AG04450 (cell line): ENCODE measurements around the gene OLFML2A. TPM values are rescaled to one million over a fixed set of nuclear protein-coding genes. Genes with fewer than 3 reads are reported as not detected.
A peak's percentile ranks its signal among the peaks of the same experiment; 100 is the strongest.

ENCODE experiments used
- CTCF ChIA-PET: fragments of 300-600, 350-600 bp; formaldehyde crosslinking; extraction: SDS; loops from one replicate; lab custom pipeline; 2022; ENCODE audit warnings: antibody characterized with exemption, inconsistent platforms; lab: Charles Lee
- POLR2A ChIA-PET: fragments of 350-600 bp; formaldehyde crosslinking; extraction: SDS; loops from one replicate; lab custom pipeline; 2021; ENCODE audit warnings: antibody characterized with exemption, inconsistent platforms; lab: Yijun Ruan, JAX
- DNase-seq: peaks from one replicate; pipeline ENCODE4 v3.0.0-alpha.2; 2011; ENCODE audit warnings: low read depth, low spot score
- H3K27ac ChIP-seq: one replicate; pipeline ENCODE4 v1.5.1; 2012; ENCODE audit warnings: low read depth, low read length, control low read depth
- H3K27me3 ChIP-seq: one replicate; pipeline ENCODE4 v1.6.0; 2012; ENCODE audit warnings: low read length; ENCODE audit not compliant: control insufficient read depth, insufficient read depth
- H3K4me3 ChIP-seq: 2 replicates; pipeline ENCODE4 v1.5.1; 2011; ENCODE audit warnings: mild to moderate bottlenecking, low read depth, low read length, control low read depth
- H3K9me3 ChIP-seq: 2 replicates; pipeline ENCODE4 v1.5.1; 2012; ENCODE audit warnings: low read length; ENCODE audit not compliant: control insufficient read depth, insufficient read depth
- polyA plus RNA-seq: library from polyadenylated mRNA; depleted of rRNA; stranded (reverse); fragments of >200 nt; gene quantifications from 2 replicates; pipeline ENCODE4 v1.2.3, GENCODE V29; 2011
- TF ChIP-seq, protein P1 (sequence below): IDR thresholded peaks from 2 replicates; pipeline ENCODE4 v1.5.1; 2011; ENCODE audit warnings: low read depth, low read length, control low read depth, inconsistent platforms

The OLFML2A gene
- polyA plus RNA-seq, 1 experiment: 22.3 TPM

DNA sequence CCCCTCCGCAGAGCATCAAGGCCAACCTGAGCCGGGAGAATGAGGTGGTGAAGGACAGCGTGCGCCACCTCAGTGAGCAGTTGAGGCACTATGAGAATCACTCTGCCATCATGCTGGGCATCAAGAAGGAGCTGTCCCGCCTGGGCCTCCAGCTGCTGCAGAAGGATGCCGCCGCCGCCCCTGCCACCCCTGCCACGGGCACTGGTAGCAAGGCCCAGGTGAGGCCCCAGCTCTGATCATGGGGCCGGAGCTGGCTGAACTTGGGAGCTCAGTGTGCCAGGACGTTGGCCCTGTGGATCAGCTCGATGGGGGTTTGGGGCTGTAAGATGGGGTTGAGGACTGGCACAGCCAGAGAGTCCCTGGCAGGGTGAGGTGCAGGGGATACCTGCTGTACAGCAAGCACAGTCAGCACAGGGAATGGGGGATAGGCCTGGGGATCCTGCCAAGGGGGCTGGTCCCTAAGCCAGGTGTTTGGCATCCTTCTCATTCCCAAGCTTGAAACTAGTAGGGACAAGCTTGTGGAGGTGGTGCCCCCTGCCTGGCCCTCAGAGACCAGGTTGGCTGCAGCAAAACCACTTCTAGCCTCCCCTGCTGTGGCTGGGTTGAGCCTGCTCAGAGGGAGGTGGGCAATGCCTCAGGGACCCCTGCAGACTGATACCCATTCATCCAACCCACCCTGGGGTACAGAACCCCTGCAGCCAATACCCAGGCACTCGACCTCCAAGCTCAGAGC, 22.5 kb downstream of the OLFML2A start:
- Histone ChIP-seq H3K9me3 (no peaks in the 10 kb centered on the region), H3K27ac (peak overlapping the region; percentile 21), H3K4me3 (no peak overlapping the region), H3K27me3 (no peaks in the 10 kb centered on the region)
- ChIA-PET CTCF (interaction anchor here (0.6 to 1.8 kb wide), 3 partner anchors 25 to 53 kb away, joined by 3 to 4 read pairs (median 4); no protein-coding TSS in a partner anchor), POLR2A (interaction anchor here (2.1 kb wide), 1 partner anchor 20 kb away, joined by 12 read pairs; no protein-coding TSS in a partner anchor)
- TF ChIP-seq, protein P1, sequence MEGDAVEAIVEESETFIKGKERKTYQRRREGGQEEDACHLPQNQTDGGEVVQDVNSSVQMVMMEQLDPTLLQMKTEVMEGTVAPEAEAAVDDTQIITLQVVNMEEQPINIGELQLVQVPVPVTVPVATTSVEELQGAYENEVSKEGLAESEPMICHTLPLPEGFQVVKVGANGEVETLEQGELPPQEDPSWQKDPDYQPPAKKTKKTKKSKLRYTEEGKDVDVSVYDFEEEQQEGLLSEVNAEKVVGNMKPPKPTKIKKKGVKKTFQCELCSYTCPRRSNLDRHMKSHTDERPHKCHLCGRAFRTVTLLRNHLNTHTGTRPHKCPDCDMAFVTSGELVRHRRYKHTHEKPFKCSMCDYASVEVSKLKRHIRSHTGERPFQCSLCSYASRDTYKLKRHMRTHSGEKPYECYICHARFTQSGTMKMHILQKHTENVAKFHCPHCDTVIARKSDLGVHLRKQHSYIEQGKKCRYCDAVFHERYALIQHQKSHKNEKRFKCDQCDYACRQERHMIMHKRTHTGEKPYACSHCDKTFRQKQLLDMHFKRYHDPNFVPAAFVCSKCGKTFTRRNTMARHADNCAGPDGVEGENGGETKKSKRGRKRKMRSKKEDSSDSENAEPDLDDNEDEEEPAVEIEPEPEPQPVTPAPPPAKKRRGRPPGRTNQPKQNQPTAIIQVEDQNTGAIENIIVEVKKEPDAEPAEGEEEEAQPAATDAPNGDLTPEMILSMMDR: no peak
- no peak for DNase-seq

DNA sequence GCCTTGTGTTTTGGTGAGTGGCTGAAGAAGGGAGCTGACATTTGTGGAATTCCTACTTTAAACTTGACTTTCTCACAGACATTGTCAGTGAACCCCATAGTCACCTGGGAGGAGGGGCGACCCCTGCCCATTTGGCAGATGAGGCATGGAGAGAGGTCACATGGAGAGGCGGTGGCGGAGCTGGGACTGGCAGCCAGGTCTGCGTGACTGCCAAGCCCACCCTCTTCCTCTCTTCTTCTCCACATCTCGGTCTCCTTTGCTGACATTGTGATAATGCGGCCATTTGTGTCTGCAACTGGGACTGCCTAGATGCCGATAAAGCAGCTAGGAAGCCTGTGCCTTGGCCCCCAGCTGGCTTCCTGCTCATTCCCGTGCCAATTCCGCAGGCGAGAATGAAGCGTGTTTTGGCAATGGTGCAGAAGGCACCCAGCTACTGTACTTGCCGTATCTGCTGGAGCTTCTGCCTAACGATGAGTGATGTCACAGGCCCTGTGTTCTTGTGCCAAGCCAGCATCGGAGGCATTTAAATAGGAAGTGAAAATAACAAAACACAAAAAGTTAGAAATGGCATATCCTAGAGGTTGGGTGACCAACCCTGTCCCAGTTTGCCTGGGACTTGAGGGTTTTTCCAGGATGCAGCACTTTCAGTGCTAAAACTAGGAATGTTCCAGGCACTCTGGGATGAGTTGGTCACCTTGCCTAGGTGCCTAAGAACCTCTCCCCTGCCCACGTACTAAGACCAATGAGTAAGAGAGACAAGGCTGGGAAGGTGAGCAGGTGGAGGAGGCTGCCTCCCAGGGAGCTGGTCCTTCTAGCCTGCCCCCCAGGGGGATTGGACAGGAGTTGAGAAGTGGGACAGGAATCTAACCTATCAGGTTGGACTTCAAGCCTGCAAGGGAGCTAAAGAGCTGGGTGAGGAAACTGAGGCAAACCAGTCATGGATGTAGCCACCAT, 23.6 kb downstream of the OLFML2A start:
- TF ChIP-seq, protein P1: no peak
- H3K27ac ChIP-seq: no peak overlapping the region
- ChIA-PET POLR2A (interaction anchor here (2.1 kb wide), 1 partner anchor 21 kb away, joined by 12 read pairs; no protein-coding TSS in a partner anchor), CTCF (interaction anchor here (0.5 to 1.8 kb wide), 6 partner anchors 23 to 575 kb away, joined by 3 to 5 read pairs (median 4); no protein-coding TSS in a partner anchor)
- H3K4me3 ChIP-seq: no peak overlapping the region
- H3K9me3 ChIP-seq: no peaks in the 10 kb centered on the region
- DNase-seq: no peak
- H3K27me3 ChIP-seq: no peaks in the 10 kb centered on the region

DNA sequence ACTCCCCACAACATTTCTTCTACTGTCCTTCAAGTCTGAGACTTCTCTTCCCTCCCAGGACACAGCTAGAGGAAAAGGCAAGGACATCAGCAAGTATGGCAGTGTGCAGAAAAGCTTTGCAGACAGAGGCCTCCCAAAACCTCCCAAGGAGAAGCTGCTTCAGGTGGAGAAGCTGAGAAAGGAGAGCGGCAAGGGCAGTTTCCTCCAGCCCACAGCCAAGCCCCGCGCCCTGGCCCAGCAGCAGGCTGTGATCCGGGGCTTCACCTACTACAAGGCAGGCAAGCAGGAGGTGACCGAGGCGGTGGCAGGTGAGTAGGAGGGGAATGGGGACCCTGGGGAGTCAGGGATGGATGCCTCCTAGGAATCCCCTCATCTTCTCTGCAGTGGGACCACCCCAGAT, 24.4 kb downstream of the OLFML2A start:
- no peak overlapping the region for H3K27ac ChIP-seq
- no peak for DNase-seq
- TF ChIP-seq, protein P1: no peak
- CTCF ChIA-PET: interaction anchor here (0.7 to 1.8 kb wide), 5 partner anchors 24 to 52 kb away, joined by 3 to 5 read pairs (median 4); partner anchors contain the start of gene WDR38
- H3K27me3 ChIP-seq: no peaks in the 10 kb centered on the region
- POLR2A ChIA-PET: interaction anchor here (2.1 kb wide), 1 partner anchor 22 kb away, joined by 12 read pairs; no protein-coding TSS in a partner anchor
- H3K9me3 ChIP-seq: no peaks in the 10 kb centered on the region
- H3K4me3 ChIP-seq: no peak overlapping the region

DNA sequence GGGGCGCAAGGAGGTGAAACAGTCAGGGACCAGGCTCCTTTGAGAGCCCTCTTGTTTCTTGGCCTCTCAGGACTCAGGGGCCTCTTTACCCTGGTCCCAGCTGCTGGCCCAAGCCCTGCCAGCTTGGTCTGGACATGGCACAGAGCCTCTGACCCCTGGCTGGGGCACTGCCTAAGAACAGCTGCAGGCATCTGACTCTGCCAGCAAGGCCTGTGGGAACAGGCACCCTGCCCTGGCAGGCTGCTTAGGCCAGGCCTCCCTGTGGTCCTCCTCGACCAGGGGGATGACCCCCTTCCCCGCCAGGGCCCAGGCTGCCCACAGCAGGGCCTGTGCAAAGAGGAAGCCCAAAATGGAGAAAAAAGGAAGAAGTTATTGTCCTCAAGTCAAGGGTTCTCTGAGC, 25.5 kb downstream of the OLFML2A start:
- H3K27ac ChIP-seq: no peak overlapping the region
- no peaks in the 10 kb centered on the region for H3K9me3 ChIP-seq
- ChIA-PET POLR2A (no interaction called here), CTCF (no interaction called here)
- H3K27me3 ChIP-seq: no peaks in the 10 kb centered on the region
- no peak for DNase-seq
- no peak overlapping the region for H3K4me3 ChIP-seq
- TF ChIP-seq, protein P1: no peak
